ENCODE results near the gene CGB7. TPM values are rescaled to one million over a fixed set of nuclear protein-coding genes. Genes with fewer than 3 reads are reported as not detected.

CGB7 gene
- total and polyA plus RNA-seq, 10 of the 15 experiments (the other 5 are each of a cell fraction or from before 2014, with no cell fraction given), result 0.06 TPM; not detected in 9

DNA sequence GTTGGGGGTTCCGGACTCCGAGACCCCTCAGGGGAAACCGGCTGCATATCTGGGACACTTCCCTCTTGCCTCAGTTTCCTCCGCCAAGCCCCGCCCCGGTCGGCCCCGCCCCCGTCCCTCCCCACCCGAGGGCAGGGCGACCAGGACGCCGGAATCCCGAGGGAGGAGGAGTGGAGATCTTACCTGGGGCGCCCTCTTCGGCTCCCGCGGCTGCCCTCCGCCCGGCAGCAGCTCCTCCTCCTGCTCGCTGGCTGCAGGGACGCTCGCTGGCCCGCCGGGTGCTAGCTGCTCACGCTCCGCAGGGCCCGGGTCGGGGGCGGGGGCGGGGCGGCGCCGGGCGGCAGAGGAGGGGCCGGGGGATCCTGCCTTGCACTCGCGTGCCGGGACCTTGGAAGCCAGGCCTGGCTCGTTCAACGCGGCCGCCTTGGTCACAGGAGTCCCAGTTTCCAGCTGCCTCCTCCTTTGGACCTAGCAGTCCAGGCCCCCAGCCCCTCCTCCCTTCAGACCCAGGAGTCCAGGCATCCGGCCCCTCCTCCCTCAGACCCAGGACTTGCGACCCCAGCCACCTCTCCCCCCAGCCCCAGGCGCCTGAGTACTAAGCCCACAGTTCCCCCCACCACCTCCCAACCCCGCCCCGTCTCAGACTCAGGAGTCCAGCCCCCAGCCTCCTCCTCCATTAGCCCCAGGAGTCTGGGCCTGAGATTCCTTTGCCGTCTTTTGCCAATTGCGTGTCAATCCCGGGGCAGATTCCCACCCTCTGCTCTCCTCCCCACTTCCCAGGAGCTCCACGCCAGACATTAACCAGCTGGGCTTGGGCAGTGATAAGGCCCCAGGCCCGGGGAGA, 7.4 kb upstream of the CGB7 start, which contains the start of gene NTF4 (continued):
- no peak for TF ChIP-seq SMAD1 (IDR thresholded peaks at IDR 0.05; ENCODE audit: low read depth, partially characterized antibody)
- TF ChIP-seq FOXK2 (IDR thresholded peaks at IDR 0.05), result no peak
- TF ChIP-seq, protein P1, sequence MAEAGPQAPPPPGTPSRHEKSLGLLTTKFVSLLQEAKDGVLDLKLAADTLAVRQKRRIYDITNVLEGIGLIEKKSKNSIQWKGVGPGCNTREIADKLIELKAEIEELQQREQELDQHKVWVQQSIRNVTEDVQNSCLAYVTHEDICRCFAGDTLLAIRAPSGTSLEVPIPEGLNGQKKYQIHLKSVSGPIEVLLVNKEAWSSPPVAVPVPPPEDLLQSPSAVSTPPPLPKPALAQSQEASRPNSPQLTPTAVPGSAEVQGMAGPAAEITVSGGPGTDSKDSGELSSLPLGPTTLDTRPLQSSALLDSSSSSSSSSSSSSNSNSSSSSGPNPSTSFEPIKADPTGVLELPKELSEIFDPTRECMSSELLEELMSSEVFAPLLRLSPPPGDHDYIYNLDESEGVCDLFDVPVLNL (IDR thresholded peaks at IDR 0.05; ENCODE audit: low read depth, low read length), result no peak
- TF ChIP-seq MAX (IDR thresholded peaks at IDR 0.05; ENCODE audit: low read depth, low read length), result no peak
- no peak for TF ChIP-seq NFXL1 (IDR thresholded peaks at IDR 0.05; ENCODE audit: borderline replicate concordance)
- TF ChIP-seq, protein P2, sequence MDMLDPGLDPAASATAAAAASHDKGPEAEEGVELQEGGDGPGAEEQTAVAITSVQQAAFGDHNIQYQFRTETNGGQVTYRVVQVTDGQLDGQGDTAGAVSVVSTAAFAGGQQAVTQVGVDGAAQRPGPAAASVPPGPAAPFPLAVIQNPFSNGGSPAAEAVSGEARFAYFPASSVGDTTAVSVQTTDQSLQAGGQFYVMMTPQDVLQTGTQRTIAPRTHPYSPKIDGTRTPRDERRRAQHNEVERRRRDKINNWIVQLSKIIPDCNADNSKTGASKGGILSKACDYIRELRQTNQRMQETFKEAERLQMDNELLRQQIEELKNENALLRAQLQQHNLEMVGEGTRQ (IDR thresholded peaks at IDR 0.05; ENCODE audit: borderline replicate concordance, low read depth, low read length), result no peak

GRCh38 chr19:49064029-49064629, 6.6 kb upstream of the CGB7 start:
- TF ChIP-seq GABPA (IDR thresholded peaks at IDR 0.05; ENCODE audit: low read depth) (no peak), CBX3 (IDR thresholded peaks at IDR 0.05; ENCODE audit: borderline replicate concordance, low read depth) (no peak), NFXL1 (IDR thresholded peaks at IDR 0.05; ENCODE audit: borderline replicate concordance) (no peak), IRF3 (IDR thresholded peaks at IDR 0.05) (no peak), HCFC1 (IDR thresholded peaks at IDR 0.05; ENCODE audit: low read length) (no peak), ZNF207 (IDR thresholded peaks at IDR 0.05; ENCODE audit: borderline replicate concordance) (no peak), CREM (IDR thresholded peaks at IDR 0.05; ENCODE audit: low read depth) (no peak), FOXM1 (IDR thresholded peaks at IDR 0.05; ENCODE audit: low read depth, low read length) (no peak)
- FAIRE-seq (no peak), ATAC-seq (no peak; the same call in 2 of the 3 replicates), DNase-seq (ENCODE audit: low read depth, low spot score) (no peak)
- no TSS peak for BruUV-seq (replicated peaks)
- Histone ChIP-seq H3K27ac (ENCODE audit: control insufficient read depth, insufficient read depth) (no peak overlapping the region), H3K4me2 (ENCODE audit: control insufficient read depth, insufficient read depth) (no peak overlapping the region), H3K36me3 (ENCODE audit: control insufficient read depth in 2 of 2, insufficient read depth in 2 of 2, low read length in 1 of 2) (no peaks in the 10 kb centered on the region), H2AFZ (ENCODE audit: control insufficient read depth, low read depth, low read length) (no peak overlapping the region), H3K27me3 (replicated peaks in 1 of 2; ENCODE audit: control insufficient read depth in 2 of 2, insufficient read depth in 2 of 2, low read length in 1 of 2) (peaks cover 2 to 3% of the 10 kb centered on the region in 2 experiments), H3K4me1 (ENCODE audit: control insufficient read depth, insufficient read depth, low read length) (no peaks in the 10 kb centered on the region), H3K4me3 (no peak overlapping the region), H3K79me2 (ENCODE audit: control insufficient read depth, insufficient read depth, low read length) (no peaks in the 10 kb centered on the region), H3K9ac (ENCODE audit: control insufficient read depth, insufficient read depth, low read length) (no peak overlapping the region), H4K20me1 (ENCODE audit: control insufficient read depth, insufficient read depth) (no peaks in the 10 kb centered on the region), H3K9me3 (replicated peaks; ENCODE audit: control insufficient read depth, insufficient read depth, low read length) (no peaks in the 10 kb centered on the region)
- SMC1A ChIA-PET (ENCODE audit: uncharacterized antibody, unreplicated experiment), result no interaction called here
- in situ Hi-C loops (cut with MboI), result no loop called here
- POLR2A ChIA-PET, result no interaction called here
- intact Hi-C loops (cut with micrococcal nuclease; ENCODE audit: unreplicated experiment), result no loop called here
- RAD21 ChIA-PET (ENCODE audit: unreplicated experiment), result no interaction called here
- CTCF ChIA-PET, result interaction anchor here (1.0 kb wide), 1 partner anchor 66 kb away, joined by 3 read pairs; no protein-coding TSS in a partner anchor
- 30% methylated on average over 7 of the region's 10 CpGs for WGBS (ENCODE audit: insufficient coverage, insufficient replicate concordance, low lambda C conversion rate, missing lambda C conversion rate)

Data from GM12878 (cell line).